Activated naive CD4-positive, alpha-beta T cell treated with anti-CD3 and anti-CD28 coated beads, Interleukin-2, amount 10 ng/mL, durations not matched to agents 7 days and 5 days (primary cell): ENCODE data around the gene PPP1R2C.

Experiments used
- CTCF ChIA-PET: fragments of 350-600 bp; sonication (Branson Sonifier 250); formaldehyde crosslinking; loops from one replicate; lab custom pipeline; 2021; ENCODE audit warnings: antibody characterized with exemption; lab: Charles Lee
- DNase-seq: peaks from one replicate; pipeline ENCODE4 v3.0.0-alpha.2; 2020
- H3K27ac Mint-ChIP-seq: one replicate; pipeline ENCODE4 v1.8.0; 2021; ENCODE audit warnings: mild to moderate bottlenecking, moderate library complexity, mixed read lengths
- H3K27me3 Mint-ChIP-seq: one replicate; pipeline ENCODE4 v1.8.0; 2021; ENCODE audit warnings: mild to moderate bottlenecking, mixed read lengths
- H3K36me3 Mint-ChIP-seq: one replicate; pipeline ENCODE4 v1.8.0; 2021; ENCODE audit warnings: mixed read lengths
- H3K4me1 Mint-ChIP-seq: one replicate; pipeline ENCODE4 v1.8.0; 2021; ENCODE audit warnings: mixed read lengths
- H3K4me3 Mint-ChIP-seq: one replicate; pipeline ENCODE4 v1.8.0; 2021; ENCODE audit warnings: mild to moderate bottlenecking, moderate library complexity, mixed read lengths
- H3K9me3 Mint-ChIP-seq: one replicate; pipeline ENCODE4 v1.8.0; 2021; ENCODE audit warnings: mixed read lengths

PPP1R2C gene

GRCh38 chrX:42732506-42732905, 45.5 kb downstream of the PPP1R2C start:
- H3K36me3 Mint-ChIP-seq, result no peaks in the 10 kb centered on the region
- no peak overlapping the region for H3K27ac Mint-ChIP-seq
- no peak overlapping the region for H3K4me3 Mint-ChIP-seq

More at GRCh38 chrX:42732506-42732905, 45.5 kb downstream of the PPP1R2C start:
- CTCF ChIA-PET, result no interaction called here
- peaks cover 3% of the 10 kb centered on the region for H3K9me3 Mint-ChIP-seq
- DNase-seq, result no peak
- H3K4me1 Mint-ChIP-seq, result no peaks in the 10 kb centered on the region
- no peaks in the 10 kb centered on the region for H3K27me3 Mint-ChIP-seq
